KOPT-K1 (cell line): ENCODE data around the gene RASL11B.

ENCODE experiments used
- H3K27ac ChIP-seq: fragments of 200-600 bp; sonication (generic); 2 replicates; pipeline ENCODE4 v1.5.1; 2016; ENCODE audit warnings: antibody characterized with exemption, mild to moderate bottlenecking, low read depth, low read length; ENCODE audit not compliant: poor library complexity, severe bottlenecking
- H3K36me3 ChIP-seq: fragments of 200-600 bp; sonication (generic); 2 replicates; pipeline ENCODE4 v1.5.1; 2017; ENCODE audit warnings: antibody characterized with exemption, mild to moderate bottlenecking, low read length, moderate library complexity; ENCODE audit not compliant: insufficient read depth
- H3K9me3 ChIP-seq: fragments of 200-600 bp; sonication (generic); 2 replicates; pipeline ENCODE4 v1.5.1; 2017; ENCODE audit warnings: antibody characterized with exemption, low read length, mild to moderate bottlenecking; ENCODE audit not compliant: insufficient read depth, poor library complexity, severe bottlenecking

RASL11B gene

DNA sequence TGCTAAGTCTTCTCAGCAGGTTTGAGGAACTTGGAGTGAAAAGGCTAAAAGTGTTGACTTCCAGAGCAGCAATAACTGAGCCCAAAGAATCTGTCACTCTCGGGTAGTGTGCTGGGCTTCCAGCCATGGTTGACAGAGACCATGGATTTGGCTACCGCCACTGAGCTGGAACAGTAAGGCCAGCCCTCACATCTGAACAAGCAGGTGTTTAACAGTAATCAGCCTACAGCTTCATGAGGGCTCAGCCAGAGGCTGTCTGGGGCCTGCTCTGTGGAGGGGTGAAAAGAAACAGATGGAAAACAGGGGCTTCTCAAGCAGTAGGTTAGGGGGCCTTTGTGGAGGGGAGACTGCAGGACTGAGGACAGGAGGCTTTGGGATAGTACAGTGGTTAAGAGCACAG, 14.9 kb downstream of the RASL11B start:
- H3K27ac ChIP-seq: no peak overlapping the region
- H3K36me3 ChIP-seq: no peaks in the 10 kb centered on the region
- no peaks in the 10 kb centered on the region for H3K9me3 ChIP-seq

DNA sequence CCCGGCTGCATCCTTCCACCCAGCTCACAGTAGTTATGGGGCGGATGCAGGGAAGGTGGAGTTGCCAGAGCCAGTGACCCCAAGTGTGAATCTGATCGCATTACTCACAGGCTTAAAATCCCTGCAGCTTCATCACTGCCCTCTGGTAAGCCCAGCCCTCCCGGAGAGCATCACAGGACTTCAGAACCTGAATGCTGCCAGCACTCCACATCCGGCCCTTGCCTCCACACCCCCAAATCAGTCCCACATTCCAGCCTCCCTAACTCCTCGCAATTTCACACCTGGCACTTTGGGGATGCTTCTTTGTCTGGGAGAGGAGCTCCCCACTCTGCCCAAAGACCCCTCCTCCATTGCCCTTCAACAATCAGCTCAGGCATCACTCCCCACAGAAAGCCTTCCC, 15.6 kb downstream of the RASL11B start:
- no peaks in the 10 kb centered on the region for H3K36me3 ChIP-seq
- H3K27ac ChIP-seq: no peak overlapping the region
- no peaks in the 10 kb centered on the region for H3K9me3 ChIP-seq

DNA sequence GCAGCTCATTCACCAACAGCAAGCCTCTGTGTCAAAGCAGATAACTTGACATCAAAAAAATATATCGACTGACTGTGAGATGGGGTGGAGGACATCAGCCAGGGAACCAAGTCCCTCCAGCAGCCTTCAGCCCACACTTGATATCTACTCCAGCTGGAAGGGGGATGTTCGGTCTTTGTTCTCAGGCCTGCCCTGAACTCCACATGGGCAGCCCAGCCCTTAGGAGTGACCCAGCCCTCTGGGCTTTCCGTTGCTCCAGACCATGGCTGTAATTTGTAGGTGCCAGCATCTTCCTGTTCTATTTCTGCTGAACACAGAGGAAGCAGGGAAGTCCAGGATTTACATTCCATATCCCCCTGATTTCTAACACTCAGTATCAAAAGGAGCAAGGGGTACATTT, 17.4 kb downstream of the RASL11B start:
- no peaks in the 10 kb centered on the region for H3K9me3 ChIP-seq

DNA sequence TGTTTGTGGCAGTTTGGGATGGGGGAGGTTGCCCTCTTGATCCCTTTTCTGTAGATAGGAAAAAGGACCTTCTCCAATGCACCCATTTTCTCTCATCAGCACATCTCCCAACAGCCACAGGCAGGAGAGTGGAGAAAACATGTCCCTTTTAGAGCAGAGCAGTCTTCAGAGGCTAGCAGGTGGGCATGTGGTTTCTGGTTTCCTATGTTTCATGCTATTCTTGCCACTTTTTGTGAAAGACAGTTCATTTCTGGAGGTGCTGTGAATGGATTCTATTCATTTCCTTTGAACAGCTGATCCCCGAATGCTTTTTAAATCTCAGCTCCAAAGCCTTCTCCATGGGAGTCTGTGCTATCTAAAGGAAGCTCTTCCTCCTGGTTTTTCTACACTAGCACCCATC, 18.9 kb downstream of the RASL11B start:
- H3K9me3 ChIP-seq: peaks cover 7% of the 10 kb centered on the region
- H3K27ac ChIP-seq: no peak overlapping the region
- no peaks in the 10 kb centered on the region for H3K36me3 ChIP-seq

More for the DNA sequence above, 17.4 kb downstream of the RASL11B start:
- H3K27ac ChIP-seq: no peak overlapping the region
- no peaks in the 10 kb centered on the region for H3K36me3 ChIP-seq

DNA sequence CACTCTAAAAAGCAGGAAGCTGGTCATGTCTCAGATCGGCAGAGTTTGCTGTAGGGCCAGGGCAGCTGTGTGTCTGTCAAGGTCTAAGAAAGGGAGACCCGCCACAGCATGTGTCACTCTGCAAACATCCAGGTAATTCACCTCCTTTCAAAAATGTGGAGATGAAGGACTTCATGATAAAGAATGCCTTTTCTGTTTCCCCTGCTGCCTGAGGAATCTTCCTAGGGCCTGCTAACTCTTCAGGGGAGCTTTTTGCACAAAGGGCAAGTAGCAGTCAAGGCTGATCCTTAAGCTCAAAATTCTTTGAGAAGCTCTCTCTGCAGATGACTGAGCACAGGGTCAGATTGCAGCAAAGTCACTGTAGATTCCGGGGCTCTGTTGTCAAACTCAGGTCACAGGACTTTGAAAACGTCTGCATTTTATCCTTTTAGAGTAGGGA, 21.1 kb downstream of the RASL11B start:
- H3K9me3 ChIP-seq: peaks cover 20% of the 10 kb centered on the region
- H3K36me3 ChIP-seq: 0 out of 2 replicates have a peak, but pooled peaks cover 5% of the 10 kb centered on the region
- no peak overlapping the region for H3K27ac ChIP-seq

DNA sequence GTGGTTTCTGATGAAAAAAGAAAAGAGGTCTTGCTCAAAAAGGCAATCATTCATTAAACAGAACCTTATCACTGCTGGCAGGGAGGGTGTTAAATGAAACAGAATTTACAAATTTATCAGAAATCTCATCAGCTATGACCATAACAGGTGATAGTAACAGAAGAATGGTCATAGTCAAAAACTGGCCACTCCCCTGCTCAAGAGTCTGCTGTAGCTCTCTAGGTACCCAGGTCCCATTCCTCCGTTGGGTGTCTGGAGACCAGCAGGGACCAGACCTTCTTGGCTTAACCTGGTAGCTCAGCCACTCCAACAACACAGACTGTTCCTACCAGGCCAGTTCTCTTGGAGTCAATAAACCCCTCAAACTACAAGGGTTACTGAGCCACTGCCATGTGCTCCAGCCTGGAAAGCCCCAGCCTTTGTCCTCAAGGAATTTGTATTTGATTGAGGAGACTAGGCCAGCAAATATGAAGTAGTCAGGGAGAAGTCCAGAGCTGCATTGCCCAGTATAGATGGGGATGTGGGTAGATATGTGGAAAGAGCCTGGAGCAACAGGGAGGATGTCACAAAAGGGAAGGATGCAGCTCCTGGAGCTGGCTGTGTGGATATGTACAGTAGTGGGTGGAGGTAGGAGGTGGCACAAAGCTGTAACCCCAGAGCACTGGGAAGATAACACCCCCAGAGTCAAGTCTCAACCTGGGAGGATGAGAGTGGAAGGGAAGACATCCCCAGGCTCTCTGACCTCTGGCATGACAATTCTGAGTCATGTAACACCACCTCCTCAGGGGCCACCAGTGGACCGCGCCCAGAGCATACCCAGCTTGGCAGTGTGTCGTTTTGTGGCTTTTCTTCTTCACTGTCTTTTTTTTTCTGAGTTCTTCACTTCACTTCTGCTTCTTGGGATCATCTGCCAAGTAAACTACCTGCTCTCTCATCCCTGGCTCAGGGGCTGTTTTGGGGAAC, 21.9 kb downstream of the RASL11B start:
- peaks cover 20% of the 10 kb centered on the region for H3K9me3 ChIP-seq
- no peak overlapping the region for H3K27ac ChIP-seq
- H3K36me3 ChIP-seq: 0 out of 2 replicates have a peak, but pooled peaks cover 5% of the 10 kb centered on the region

DNA sequence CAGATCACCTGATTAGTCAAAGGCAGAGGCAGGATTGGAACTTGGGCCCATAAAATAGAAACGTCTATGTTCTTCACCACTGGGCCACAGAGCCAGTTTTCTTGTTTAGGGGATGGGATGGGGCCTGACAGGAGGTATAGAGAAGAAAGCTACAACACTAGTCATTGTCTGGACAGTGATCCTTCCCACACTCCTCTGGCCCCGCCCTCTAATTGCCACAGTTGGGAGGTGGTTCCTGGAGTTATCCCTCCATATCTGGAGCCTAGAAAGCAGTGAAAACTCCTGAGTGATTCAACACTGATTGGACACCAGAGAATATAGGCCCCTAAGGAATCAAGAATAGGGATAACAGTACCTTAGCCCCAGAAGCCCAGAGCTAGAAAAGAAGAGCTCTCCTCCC, 22.9 kb downstream of the RASL11B start:
- no peak overlapping the region for H3K27ac ChIP-seq
- 0 out of 2 replicates have a peak, but pooled peaks cover 5% of the 10 kb centered on the region for H3K36me3 ChIP-seq

DNA sequence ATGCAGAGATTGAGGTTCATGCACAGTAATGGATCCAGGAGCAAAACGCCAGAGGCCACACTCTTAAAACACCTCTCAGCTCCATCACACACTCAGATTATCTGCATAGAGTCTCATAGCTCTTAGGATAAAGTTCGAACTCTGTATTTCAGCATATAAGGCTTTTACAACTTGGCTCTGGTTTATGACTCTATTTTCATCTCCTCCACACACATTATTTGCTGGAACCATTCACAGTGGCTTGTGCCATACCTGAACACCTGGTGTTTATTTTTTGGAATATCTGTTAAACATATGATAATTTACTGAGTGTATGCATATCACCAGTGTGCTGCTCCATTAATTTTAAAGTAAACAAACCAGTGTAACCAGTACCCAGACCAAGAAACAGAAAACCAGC, 27.2 kb downstream of the RASL11B start:
- 0 out of 2 replicates have a peak, but pooled peaks cover 5% of the 10 kb centered on the region for H3K36me3 ChIP-seq
- H3K27ac ChIP-seq: no peak overlapping the region
- peaks cover 20% of the 10 kb centered on the region for H3K9me3 ChIP-seq

More for the DNA sequence above, 22.9 kb downstream of the RASL11B start:
- peaks cover 20% of the 10 kb centered on the region for H3K9me3 ChIP-seq

DNA sequence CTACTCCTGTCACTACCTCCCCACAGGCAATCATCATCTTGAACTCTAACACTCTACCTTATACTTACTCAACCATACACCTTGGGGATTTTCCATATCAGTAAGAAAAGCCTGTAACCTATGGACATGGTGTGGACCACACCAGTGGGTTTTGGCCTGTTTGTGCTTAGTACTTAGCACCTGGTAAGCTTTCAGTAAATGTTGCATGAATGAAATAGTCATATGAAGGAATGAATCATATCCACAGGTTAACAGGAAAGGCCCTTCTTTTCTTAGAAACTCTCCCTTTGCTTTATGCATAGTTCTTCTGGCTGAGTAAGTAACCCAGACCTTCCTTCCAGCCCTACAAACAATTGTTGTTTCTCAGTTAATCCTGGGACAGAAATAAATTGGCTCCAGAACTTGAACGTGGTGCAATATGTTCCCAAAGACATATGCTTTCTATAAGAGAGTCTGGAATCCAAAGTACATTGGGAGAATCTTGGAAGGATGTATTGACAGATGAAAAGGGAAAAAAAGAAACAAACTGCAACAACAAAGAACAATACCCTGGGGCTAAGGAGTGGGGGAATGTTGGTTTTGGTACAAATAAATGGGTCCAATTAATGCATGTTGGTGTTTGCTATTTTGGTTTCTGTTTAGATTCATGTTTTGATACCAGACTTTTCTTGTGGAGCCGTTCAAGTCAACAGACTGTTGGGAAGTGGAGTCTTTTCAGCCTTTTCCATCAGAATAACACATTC, 27.8 kb downstream of the RASL11B start:
- Histone ChIP-seq H3K36me3 (0 out of 2 replicates have a peak, but pooled peaks cover 5% of the 10 kb centered on the region), H3K9me3 (peaks cover 20% of the 10 kb centered on the region), H3K27ac (no peak overlapping the region)

DNA sequence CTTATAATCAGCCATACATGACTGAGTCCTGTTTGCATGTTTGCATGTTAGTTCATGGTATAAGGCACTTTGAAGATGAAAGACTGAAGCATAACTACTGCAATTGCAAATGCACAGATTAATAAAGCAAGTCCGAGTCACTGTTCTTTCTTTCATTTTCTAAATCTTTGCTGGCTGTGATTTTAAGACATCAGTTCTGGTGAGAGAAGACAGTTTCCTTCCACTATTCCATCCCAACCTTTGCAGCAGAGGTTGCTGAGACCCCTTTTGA, 28.3 kb downstream of the RASL11B start:
- Histone ChIP-seq H3K36me3 (0 out of 2 replicates have a peak, but pooled peaks cover 5% of the 10 kb centered on the region), H3K27ac (no peak overlapping the region)

DNA sequence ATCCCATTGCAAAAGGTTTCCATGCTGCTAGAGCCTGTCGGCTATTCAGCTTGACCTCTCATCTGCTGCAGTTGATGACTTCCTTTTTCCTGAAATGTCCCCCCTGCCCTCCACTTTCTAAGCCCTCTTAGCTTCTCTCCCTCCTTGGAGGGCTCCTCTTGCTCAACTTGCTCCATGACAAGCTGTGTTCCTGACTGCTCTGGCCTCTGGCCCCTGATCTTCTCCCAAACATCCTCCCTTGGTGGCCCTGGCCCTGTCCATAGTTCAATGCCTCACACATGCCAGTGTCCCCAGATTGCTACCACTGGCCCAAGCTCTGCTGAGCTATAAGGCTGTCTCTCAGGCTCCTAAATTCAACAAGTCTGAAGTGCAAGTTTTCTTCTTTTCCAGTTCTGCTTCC, 29.6 kb downstream of the RASL11B start:
- Histone ChIP-seq H3K27ac (no peak overlapping the region), H3K36me3 (no peaks in the 10 kb centered on the region), H3K9me3 (peaks cover 6% of the 10 kb centered on the region)

More for the DNA sequence above, 28.3 kb downstream of the RASL11B start:
- peaks cover 18% of the 10 kb centered on the region for H3K9me3 ChIP-seq

DNA sequence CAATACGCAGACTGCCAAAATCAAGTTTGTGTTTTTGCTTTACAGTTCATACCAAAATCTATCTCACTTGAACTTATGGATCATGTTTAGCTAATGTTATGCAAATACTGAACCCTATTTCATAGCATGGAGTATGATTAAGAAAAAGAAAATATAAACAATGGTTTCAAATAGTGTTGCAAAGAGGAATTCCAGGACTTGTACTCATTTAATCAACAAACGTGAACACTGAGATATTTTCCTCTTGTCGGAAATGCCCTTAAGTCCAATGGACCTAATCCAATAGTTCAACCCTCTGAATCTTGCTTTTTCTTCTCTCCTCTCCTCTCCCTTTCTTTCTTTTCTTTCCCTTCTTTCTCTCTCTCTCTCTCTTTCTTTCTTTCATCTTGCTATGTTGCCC, 30.8 kb downstream of the RASL11B start:
- no peaks in the 10 kb centered on the region for H3K36me3 ChIP-seq
- no peaks in the 10 kb centered on the region for H3K9me3 ChIP-seq
- H3K27ac ChIP-seq: no peak overlapping the region

DNA sequence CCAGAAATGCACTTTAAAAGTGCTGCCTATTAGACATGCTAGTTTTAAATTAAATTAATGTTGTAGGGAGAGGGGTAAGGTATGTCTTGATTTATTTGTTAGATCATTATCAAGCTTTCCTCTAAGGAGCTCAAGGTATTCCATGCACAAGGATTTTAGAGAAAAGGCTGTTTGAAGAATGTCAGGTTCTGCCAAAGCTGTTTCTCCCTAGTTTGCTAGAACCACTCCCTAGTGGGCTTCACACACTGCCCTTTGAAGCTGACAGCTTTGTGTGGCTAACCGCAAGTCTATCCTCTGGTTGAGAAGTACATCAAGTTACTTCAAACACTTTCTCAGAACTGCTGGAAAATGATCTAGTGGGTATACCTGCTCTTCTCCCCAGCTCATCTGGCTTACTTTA, 32.3 kb downstream of the RASL11B start:
- Histone ChIP-seq H3K36me3 (no peaks in the 10 kb centered on the region), H3K27ac (no peak overlapping the region), H3K9me3 (no peaks in the 10 kb centered on the region)

DNA sequence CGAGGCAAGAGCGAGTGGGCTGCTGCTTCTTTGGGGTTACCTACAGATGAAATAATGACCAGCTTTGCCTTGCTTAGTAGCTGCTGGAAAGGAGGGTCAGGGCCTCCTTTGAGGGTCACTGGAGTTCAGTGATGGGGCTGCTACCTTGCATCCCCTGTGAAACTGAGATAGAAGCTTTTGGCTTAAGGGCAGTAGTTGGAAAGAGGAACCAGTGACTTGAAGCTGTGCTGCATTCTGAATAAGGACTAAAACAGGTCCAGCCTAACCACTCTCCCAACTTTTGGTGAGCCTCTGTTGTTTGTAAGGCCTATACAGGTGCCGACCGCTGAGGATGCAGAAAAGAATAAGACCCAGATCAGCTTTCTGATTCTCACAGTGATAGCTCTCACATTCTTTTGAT, 41.2 kb downstream of the RASL11B start:
- Histone ChIP-seq H3K9me3 (no peaks in the 10 kb centered on the region), H3K36me3 (no peaks in the 10 kb centered on the region), H3K27ac (no peak overlapping the region)

DNA sequence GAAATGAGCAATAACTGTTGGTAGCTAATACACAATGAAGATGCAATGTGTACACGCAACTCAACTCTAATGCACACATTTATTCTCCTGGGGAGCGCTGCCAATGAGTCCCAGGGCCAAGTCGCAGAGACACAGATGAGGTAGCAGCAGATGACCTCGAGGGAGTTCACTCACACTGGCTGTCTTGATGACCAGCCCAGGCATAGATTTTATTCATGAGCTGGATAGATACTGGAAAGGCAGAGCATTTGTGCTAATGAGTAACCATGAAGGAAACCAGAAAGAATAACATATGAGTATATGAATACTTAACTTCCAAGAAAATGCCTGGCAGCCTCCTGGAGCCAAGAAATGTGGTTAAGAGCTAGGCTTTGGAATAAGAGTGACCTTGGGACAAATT, 42.3 kb downstream of the RASL11B start:
- Histone ChIP-seq H3K27ac (no peak overlapping the region), H3K36me3 (no peaks in the 10 kb centered on the region), H3K9me3 (no peaks in the 10 kb centered on the region)
